HG02943 (cell line): Measurements from ENCODE around the gene TECTA.
"Not testable (repeated sequence)": the region's sequence is repeated elsewhere in the genome, so short reads cannot be mapped to it uniquely, and the experiment has no call there.

Experiments
- ATAC-seq: cut with Tn5 transposase; IDR thresholded peaks from one replicate; pipeline ENCODE4 v1.9.1; 2021; ENCODE audit warnings: mild to moderate bottlenecking, low read depth, moderate library complexity; ENCODE audit not compliant: unreplicated experiment

Gene TECTA

DNA sequence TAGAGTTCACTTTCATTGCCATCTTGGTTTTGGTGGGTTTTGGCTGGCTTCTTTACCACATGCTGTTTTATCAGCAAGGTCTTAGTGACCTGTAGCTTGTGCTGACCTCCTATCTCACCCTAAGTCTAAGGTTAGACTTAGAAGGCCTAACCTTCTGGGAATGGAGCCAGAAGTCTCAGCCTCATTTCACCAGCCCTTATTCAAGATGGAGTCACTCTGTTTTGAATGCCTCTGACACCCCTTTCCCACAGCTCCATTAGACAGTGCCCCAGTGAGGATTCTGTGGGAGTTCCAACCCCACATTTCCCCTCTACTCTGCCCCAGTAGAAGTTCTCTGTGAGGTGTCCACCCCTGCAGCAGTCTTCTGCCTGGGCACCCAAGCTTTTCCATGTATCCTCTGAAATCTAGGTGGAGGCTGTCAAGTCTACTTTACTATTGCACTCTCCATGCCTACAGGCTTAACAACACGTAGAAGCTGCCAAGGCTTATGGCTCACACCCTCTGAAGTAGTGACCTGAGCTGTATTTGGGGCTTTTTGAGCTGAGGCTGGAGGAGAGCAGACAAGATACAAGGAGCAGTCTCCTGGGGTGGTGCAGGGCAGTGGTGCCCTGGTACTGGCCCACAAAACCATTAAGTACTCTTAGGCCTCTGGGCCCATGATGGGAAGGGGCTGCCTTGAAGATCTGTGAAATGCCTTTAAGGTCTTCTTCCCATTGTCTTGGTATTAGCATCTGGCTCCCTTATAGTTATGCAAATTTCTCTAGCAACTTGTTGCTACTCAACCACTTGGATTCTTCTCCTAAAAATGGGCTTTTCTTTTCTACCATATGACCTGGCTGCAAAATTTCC is 125.6 kb downstream of the TECTA start:
- no peak for ATAC-seq

DNA sequence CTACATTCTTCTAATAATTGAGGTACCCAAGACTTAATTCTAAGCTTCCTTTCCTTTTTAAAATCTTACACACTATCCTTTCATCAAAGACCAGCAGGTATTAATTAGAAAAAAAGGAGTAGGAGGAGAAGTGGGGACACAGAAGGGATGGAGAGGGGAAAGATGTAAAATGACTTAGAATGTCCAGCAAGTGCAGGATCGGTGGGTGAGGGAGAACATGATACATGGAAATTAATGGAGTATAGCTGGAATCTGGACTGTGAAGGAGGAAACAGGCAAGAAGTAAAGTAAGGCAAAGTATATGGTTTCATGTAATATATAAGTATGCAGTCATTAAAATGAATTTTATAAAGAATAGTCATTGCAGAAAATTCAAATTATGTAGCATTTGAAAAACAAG is 127.8 kb downstream of the TECTA start:
- ATAC-seq, result no peak

GRCh38 chr11:121229495-121230215 is 128.6 kb downstream of the TECTA start:
- ATAC-seq, result no peak

- no peak for ATAC-seq
Observed at GRCh38 chr11:121231576-121232278, 130.7 kb downstream of the TECTA start.

- no peak for ATAC-seq
Observed at GRCh38 chr11:121235057-121235456, 134.0 kb downstream of the TECTA start.

- no peak for ATAC-seq
Observed at GRCh38 chr11:121236115-121237001, 135.3 kb downstream of the TECTA start.

DNA sequence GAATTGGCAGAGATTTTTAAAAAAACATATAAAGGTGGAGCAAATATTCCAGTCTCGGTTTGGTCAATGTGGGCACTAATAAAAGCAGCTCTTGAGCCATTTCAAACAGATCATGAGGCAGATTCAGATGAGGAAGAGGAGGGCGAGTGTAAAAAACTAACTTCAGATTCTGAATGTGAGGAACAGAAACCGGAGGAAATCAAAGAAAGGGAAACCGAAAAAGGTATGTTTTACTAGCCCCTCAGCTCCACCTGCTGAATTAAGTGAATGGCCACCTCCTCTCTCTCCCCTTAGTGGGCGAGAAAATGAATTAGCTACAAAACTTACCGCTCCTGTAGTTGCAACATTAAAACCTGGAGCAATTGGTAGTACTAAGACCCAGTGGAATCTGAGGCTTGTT is 136.2 kb downstream of the TECTA start:
- not testable (repeated sequence) for ATAC-seq

GRCh38 chr11:121237686-121238658 is 136.9 kb downstream of the TECTA start:
- ATAC-seq, result no peak

DNA sequence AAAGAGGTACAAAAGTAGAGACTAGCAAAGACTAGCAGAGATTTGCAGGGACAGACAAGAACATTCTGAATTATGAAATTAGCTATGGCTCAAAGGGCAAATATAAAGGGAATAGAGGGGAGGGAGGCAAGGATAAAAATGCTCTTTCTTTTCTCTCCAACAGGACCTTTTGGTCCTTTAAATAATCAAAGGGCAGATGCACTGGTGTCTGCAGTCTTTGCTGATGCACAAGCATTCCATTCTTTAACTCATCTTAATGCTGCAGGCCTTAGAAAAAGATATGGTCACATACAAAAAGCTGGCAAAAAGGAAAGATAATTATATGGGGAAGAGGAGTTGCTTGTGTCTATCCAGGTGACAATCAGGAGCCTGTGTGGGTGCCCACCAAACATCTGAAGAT is 137.9 kb downstream of the TECTA start:
- no peak for ATAC-seq

- ATAC-seq, result not testable (repeated sequence)
Observed at GRCh38 chr11:121240001-121240400, 139.0 kb downstream of the TECTA start.

DNA sequence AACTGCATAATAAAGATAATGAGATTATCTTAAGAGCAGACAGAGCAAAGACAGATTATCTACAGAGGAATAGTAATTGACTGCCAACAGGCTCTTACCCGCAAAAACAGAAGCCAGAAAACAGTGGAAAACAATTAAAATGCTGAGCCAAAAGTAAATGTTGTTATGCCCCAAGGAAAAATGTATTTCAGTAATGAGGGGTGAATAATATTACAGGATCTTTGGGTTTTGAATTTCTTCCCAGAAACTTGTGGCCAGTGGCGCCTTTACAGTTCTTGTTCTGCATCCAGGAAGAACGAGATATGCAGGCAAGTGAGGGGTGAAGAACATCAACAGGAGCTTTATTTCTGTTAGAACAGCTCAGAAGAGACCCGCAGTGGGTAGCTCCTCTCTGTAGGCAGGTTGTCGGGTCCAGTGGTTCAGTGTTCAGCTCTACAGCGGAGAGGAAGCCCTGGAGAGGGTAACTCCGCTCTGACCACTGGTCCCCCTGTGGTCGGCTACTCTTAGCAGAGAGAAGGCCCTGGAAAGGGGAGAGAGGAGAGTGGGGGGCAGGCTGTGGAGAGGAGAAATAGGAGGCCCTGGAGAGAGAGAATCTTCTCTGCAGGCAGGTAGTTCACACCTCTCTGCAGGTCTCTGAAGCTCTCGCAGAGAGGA is 139.7 kb downstream of the TECTA start:
- no peak for ATAC-seq
